ENCODE measurements around the gene TMEM106B.

TMEM106B gene

GRCh38 chr7:12196386-12196785 lies 14.7 kb upstream of the TMEM106B start:
- no peak for ATAC-seq
- TF ChIP-seq POU6F1 (CRISPR knock-in tag; IDR thresholded peaks at IDR 0.05; ENCODE audit: borderline replicate concordance, low read depth) (no peak), ZNF565 (CRISPR knock-in tag; conservative IDR thresholded peaks at IDR 0.05; ENCODE audit: low read depth) (no peak), ZFP30 (CRISPR knock-in tag; IDR thresholded peaks at IDR 0.05) (no peak), ARNTL (CRISPR knock-in tag; IDR thresholded peaks at IDR 0.05; ENCODE audit: borderline replicate concordance, low read depth) (no peak), ESRRG (CRISPR knock-in tag; IDR thresholded peaks at IDR 0.05) (no peak)

- TF ChIP-seq SNAI2 (CRISPR knock-in tag; IDR thresholded peaks at IDR 0.05) (no peak), TSHZ2 (CRISPR knock-in tag; IDR thresholded peaks at IDR 0.05) (no peak), PATZ1 (CRISPR knock-in tag; IDR thresholded peaks at IDR 0.05; ENCODE audit: borderline replicate concordance) (no peak), CSRNP3 (CRISPR knock-in tag; IDR thresholded peaks at IDR 0.05) (no peak), ISL1 (CRISPR knock-in tag; IDR thresholded peaks at IDR 0.05) (no peak), ZFP30 (CRISPR knock-in tag; IDR thresholded peaks at IDR 0.05) (no peak)
- no peak for ATAC-seq
Observed at GRCh38 chr7:12199363-12199762, 11.7 kb upstream of the TMEM106B start.

GRCh38 chr7:12207046-12207445 lies 4.0 kb upstream of the TMEM106B start:
- TF ChIP-seq TOX (CRISPR knock-in tag; IDR thresholded peaks at IDR 0.05; ENCODE audit: borderline replicate concordance) (no peak), ZNF70 (CRISPR knock-in tag; IDR thresholded peaks at IDR 0.05) (no peak), ZFP3 (CRISPR knock-in tag; IDR thresholded peaks at IDR 0.05) (no peak), ESRRG (CRISPR knock-in tag; IDR thresholded peaks at IDR 0.05) (no peak)
- ATAC-seq: no peak

GRCh38 chr7:12209221-12209620 lies 1.9 kb upstream of the TMEM106B start:
- no peak for ATAC-seq
- TF ChIP-seq POU6F1 (CRISPR knock-in tag; IDR thresholded peaks at IDR 0.05; ENCODE audit: borderline replicate concordance, low read depth) (no peak), CREB5 (CRISPR knock-in tag; IDR thresholded peaks at IDR 0.05; ENCODE audit: low read depth) (no peak), ESRRG (CRISPR knock-in tag; IDR thresholded peaks at IDR 0.05) (no peak), ZC3H10 (CRISPR knock-in tag; IDR thresholded peaks at IDR 0.05) (no peak), PPARA (CRISPR knock-in tag; IDR thresholded peaks at IDR 0.05; ENCODE audit: borderline replicate concordance) (no peak), CSDC2 (CRISPR knock-in tag; IDR thresholded peaks at IDR 0.05) (no peak)

Measured in SK-N-SH treated with all-trans-retinoic acid at 6 μM for 48 hours (cell line).